ENCODE results near the gene MYPOP. TPM values are rescaled to one million over a fixed set of nuclear protein-coding genes. Genes with fewer than 3 reads are reported as not detected.
A peak's percentile ranks its signal among the peaks of the same experiment; 100 is the strongest.

Gene MYPOP
- total RNA-seq, 4 donors from 2014 or later = 3.8 to 7.9 (median 6.0) TPM

GRCh38 chr19:45854167-45854778, 48.1 kb downstream of the MYPOP start:
- intact Hi-C loops (cut with DNase I) = no loop called here
- no peaks in the 10 kb centered on the region for H3K27me3 ChIP-seq
- H3K9me3 ChIP-seq = no peaks in the 10 kb centered on the region
- TF ChIP-seq POLR2AphosphoS5 (IDR thresholded peaks at IDR 0.05) (no peak), POLR2A (IDR thresholded peaks at IDR 0.05; ENCODE audit: low read depth) (no peak), EP300 (IDR thresholded peaks at IDR 0.05) (no peak), CTCF (IDR thresholded peaks at IDR 0.05) (no peak)
- no peaks in the 10 kb centered on the region for H3K4me1 ChIP-seq
- no peak overlapping the region for H3K27ac ChIP-seq (replicated peaks in 1 of 4)
- WGBS = 92% methylated on average over 9 of the region's 16 CpGs
- no peak for DNase-seq (ENCODE audit: extremely low spot score)
- H3K4me3 ChIP-seq = no peak overlapping the region
- H3K36me3 ChIP-seq = peaks cover 40 to 93% (median 80%) of the 10 kb centered on the region in 4 donors

- Histone ChIP-seq H3K4me3 (no peak overlapping the region), H3K27ac (replicated peaks in 1 of 4) (no peak overlapping the region), H3K9me3 (no peaks in the 10 kb centered on the region), H3K27me3 (no peaks in the 10 kb centered on the region), H3K36me3 (peaks cover 50 to 93% (median 80%) of the 10 kb centered on the region in 4 donors), H3K4me1 (no peaks in the 10 kb centered on the region)
- 87% methylated on average over 6 of the region's 7 CpGs for WGBS
- DNase-seq (ENCODE audit: extremely low spot score) = no peak
- intact Hi-C loops (cut with DNase I) = no loop called here
- TF ChIP-seq POLR2AphosphoS5 (IDR thresholded peaks at IDR 0.05) (no peak), POLR2A (IDR thresholded peaks at IDR 0.05; ENCODE audit: low read depth) (no peak), EP300 (IDR thresholded peaks at IDR 0.05) (no peak), CTCF (IDR thresholded peaks at IDR 0.05) (no peak)
Observed at GRCh38 chr19:45852983-45853382, 49.4 kb downstream of the MYPOP start.

- WGBS = 93% methylated on average over 9 of the region's 10 CpGs
- Histone ChIP-seq H3K9me3 (no peaks in the 10 kb centered on the region), H3K27ac (replicated peaks in 1 of 4) (no peak overlapping the region), H3K4me1 (no peaks in the 10 kb centered on the region), H3K4me3 (no peak overlapping the region), H3K27me3 (no peaks in the 10 kb centered on the region), H3K36me3 (peaks cover 57 to 97% (median 86%) of the 10 kb centered on the region in 4 donors)
- intact Hi-C loops (cut with DNase I) = no loop called here
- DNase-seq (ENCODE audit: extremely low spot score) = no peak
- TF ChIP-seq POLR2A (IDR thresholded peaks at IDR 0.05; ENCODE audit: low read depth) = no peak
Observed at GRCh38 chr19:45852145-45852750, 50.2 kb downstream of the MYPOP start.

- no peak for DNase-seq (ENCODE audit: extremely low spot score)
- Histone ChIP-seq H3K27ac (replicated peaks in 1 of 4) (no peak overlapping the region), H3K27me3 (no peaks in the 10 kb centered on the region), H3K4me3 (no peak overlapping the region), H3K9me3 (no peaks in the 10 kb centered on the region), H3K4me1 (no peaks in the 10 kb centered on the region), H3K36me3 (peaks cover 74 to 100% (median 97%) of the 10 kb centered on the region in 4 donors)
- WGBS = 85% methylated on average over 4 of the region's 4 CpGs
- TF ChIP-seq CTCF (IDR thresholded peaks at IDR 0.05) (peak in 1 of 3 experiments; percentile 8), EP300 (IDR thresholded peaks at IDR 0.05) (no peak), POLR2AphosphoS5 (IDR thresholded peaks at IDR 0.05) (no peak)
- intact Hi-C loops (cut with DNase I) = no loop called here
Observed at GRCh38 chr19:45848922-45849321, 53.5 kb downstream of the MYPOP start.

- no peaks in the 10 kb centered on the region for H3K4me1 ChIP-seq
- WGBS = 90% methylated on average over 13 of the region's 13 CpGs
Observed at GRCh38 chr19:45847663-45848062, 54.8 kb downstream of the MYPOP start.

More at GRCh38 chr19:45847663-45848062, 54.8 kb downstream of the MYPOP start:
- H3K9me3 ChIP-seq = no peaks in the 10 kb centered on the region
- no peaks in the 10 kb centered on the region for H3K27me3 ChIP-seq
- no peak for DNase-seq (ENCODE audit: extremely low spot score)
- intact Hi-C loops (cut with DNase I) = no loop called here
- peaks cover 83 to 100% (median 97%) of the 10 kb centered on the region in 4 donors for H3K36me3 ChIP-seq
- no peak overlapping the region for H3K4me3 ChIP-seq
- TF ChIP-seq CTCF (IDR thresholded peaks at IDR 0.05) (no peak), POLR2A (IDR thresholded peaks at IDR 0.05; ENCODE audit: low read depth) (no peak), POLR2AphosphoS5 (IDR thresholded peaks at IDR 0.05) (no peak), EP300 (IDR thresholded peaks at IDR 0.05) (no peak)
- no peak overlapping the region for H3K27ac ChIP-seq (replicated peaks in 1 of 4)
